Hippocampal formation (tissue), 2 donors: Measurements from ENCODE around the gene BTLA.
"Not testable (repeated sequence)": the region's sequence is repeated elsewhere in the genome, so short reads cannot be mapped to it uniquely, and the experiment has no call there.

Experiments
- DNase-seq, 2 donors: peaks; one replicate each; lab custom pipeline; 2025; lab: John Stamatoyannopoulos, UW

The BTLA gene

DNA sequence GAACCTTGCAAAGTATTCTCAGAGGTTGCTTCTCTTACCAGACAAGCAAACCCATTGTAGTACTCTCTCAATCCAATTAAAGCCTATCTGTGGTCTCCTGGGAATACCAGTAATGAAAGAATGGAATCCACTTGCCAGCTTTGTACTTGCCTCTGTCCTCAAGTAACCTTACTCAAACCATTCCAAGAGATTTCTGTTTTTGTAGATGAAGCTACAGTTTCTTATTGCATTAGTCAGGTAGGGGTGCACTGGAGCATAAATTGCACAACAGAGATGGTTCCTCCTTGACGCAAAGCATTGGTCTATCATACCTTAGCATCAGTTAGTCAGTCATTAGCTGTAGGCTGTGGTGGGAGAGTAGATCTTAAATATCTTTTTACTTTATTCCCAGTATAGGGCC is 52.9 kb downstream of the BTLA start:
- no peak for DNase-seq

DNA sequence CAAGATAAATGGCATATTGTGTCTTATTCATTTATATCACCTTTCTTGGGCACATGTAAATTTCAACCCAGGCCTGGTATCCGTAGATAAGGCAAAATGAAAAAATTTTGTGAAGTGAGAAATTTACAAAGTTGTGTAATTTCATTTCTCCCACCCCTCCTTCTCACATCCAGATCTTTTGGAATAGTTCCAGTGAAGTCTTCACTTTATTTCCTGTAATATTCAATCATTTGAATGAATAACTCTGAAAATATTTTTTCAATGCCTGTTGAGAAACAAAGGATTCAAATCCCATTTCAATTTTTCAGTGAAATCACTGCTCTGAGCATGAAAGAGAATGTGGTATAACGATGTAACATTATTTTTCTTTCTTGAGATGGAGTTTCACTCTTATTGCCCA is 53.4 kb downstream of the BTLA start:
- no peak for DNase-seq

DNA sequence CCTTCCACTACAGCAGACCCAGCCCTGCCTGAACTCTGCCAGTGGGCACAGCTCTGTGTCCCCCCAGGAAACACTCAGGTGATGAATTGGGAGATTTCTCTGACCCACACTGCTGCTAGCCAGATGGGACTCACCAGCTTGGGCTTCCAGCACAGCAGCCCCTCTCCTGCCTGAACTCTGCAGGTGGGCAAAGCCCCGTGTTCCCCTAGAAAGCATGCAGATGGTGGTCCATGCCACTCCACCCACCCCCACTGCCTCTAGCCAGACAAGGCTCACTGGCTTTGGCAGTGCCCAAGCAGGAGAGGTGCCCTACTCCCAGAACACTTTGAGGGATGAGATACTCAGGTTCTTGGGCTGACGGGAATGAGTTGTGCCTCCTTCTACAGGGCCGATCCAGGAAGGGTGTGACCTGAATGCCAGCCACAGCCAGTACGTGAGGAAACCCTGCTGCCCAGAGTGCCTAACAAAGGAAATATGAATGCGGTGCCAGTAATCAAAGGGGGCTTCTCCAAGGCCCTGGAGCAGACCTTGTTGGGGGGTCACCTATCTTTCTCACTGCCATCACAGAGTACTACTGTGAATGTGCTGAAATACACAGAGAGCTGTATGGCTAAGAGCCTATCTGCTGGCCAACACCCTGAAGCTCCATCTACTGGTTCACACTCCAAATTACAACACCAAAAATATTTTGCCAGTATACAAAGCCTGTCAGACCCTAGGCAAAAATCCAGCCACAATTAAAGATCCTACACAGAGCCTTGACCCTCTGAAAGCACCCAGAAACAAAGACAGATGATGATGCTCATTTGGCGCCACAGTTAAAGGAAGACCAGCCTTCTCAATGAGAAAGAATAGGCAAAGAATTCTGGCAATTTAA is 61.9 kb downstream of the BTLA start:
- DNase-seq, result no peak

DNA sequence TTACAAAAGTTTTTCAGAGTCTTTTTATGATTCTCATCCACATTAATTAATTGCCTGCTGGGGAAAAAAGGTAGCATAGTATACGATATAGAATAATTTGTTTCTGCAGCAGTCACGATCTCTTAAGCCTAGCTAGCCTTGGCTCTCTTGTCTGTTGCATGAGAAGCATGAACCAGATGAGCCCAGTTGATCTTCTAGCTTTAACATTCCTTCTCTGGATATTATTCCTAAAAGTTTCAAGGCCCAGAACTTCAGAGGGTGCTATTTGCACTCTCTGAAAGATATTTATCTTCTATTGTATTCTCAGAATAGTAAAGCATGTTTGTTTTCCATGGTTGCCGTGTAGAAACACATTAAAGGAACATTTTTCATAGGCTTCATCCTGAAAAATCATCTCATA is 69.3 kb downstream of the BTLA start:
- DNase-seq, result no peak

DNA sequence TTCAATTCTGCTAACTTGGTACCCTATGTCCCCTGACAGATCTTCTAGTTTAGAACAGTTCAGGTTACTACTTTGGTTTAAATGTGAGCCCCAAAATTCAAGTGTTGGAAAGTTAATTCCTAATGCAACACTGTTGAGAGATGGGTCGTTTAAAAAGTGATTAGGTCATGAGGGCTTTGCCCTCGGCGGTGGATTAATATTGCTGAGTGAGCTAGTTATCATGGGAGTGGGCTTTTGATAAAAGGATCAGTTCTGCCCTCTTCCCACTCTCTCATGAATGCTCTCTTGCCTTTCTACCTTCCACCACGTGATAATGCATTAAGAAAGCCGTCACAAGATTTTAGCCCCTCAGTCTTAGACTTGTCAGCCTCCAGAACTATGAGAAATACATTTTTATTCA is 72.1 kb downstream of the BTLA start:
- no peak for DNase-seq

DNA sequence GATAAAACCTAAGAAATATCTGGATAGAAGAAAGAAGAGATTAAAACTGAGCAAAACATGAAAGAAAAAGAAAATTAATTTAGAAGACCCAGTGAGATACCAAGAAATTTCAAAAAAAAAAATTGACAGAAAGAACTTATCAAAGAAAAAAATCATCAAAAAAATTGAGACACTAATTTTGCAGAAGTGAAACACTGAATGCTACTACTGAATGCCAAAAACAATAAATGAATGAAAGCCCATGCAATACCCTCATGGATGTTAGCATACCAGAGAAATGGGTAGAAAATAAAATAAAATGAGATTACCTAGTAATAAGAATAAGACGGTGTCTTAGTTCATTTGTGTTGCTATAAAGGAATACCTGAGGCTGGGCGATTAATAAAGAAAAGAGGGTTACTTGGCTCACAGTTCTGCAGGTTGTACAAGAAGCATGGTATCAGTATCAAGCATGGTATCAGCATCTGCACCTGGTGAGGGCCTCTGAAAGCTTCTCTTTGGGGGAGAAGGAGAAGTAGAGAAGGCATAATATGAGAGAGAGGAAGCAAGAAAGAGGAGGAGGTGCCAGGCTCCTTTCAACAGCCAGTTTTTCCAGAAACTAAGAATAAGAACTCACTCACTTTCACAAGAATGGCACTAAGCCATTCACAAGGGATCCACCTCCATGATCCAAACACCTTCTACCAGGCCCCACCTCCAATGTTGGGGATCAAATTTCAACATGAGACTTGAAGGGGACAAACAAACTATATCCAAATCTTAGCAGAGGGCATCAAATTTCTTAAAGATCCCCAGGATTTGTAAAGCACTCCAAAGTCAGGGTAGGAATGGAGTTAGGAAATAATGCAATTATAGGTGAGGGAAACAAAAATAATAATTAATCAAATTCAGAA is 73.2 kb downstream of the BTLA start:
- DNase-seq, result no peak

DNA sequence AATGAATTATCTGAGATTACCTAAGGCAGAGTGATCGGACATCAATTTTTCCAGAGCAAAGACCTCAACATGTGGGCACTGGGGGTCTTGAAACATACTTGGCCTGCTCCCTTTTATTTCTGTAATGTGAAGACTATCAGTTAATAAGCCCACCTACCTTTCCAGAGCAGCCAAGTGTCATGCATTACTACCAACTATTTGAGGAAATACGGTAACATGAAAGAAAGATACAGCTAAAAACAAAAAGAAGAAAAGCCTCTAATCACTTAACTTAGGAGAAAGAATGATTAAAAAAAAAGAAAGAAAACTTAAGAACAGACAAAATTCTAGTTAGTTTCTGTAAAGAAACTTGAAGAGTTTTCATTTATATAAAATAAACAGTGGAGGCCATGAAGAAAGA is 73.9 kb downstream of the BTLA start:
- no peak for DNase-seq

DNA sequence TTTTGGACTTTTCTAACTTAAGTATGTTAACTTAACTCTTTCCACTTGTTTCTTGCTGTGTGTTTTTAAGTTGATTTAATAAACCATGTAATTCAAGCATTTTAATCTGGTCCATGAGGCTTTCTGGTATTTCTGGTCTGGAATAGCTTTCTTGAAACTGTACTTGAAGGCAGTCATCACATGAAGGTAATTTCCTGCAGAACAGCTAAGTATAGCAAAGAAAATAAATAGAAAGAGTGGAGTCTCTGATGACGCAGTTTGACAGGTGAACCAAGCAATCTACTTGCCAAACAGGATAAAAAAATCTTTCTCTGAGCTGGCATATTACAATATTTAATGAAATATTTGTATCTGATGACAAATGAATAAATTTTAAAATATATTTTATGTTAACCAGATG is 74.9 kb downstream of the BTLA start:
- DNase-seq, result no peak

DNA sequence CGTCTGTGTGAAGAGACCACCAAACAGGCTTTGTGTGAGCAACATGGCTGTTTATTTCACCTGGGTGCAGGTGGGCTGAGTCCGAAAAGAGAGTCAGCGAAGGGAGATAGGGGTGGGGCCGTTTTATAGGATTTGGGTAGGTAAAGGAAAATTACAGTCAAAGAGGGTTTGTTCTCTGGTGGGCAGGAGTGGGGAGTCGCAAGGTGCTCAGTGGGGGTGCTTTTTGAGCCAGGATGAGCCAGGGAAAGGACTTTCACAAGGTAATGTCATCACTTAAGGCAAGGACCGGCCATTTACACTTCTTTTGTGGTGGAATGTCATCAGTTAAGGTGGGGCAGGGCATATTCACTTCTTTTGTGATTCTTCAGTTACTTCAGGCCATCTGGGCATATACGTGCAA is 76.4 kb downstream of the BTLA start:
- not testable (repeated sequence) for DNase-seq

DNA sequence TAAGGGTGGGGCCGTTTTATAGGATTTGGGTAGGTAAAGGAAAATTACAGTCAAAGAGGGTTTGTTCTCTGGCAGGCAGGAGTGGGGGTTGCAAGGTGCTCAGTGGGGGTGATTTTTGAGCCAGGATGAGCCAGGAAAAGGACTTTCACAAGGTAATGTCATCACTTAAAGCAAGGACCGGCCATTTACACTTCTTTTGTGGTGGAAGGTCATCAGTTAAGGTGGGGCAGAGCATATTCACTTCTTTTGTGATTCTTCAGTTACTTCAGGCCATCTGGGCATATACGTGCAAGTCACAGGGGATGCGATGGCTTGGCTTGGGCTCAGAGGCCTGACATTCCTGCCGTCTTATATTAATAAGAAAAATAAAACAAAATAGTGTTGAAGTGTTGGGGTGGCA is 80.7 kb downstream of the BTLA start:
- not testable (repeated sequence) for DNase-seq

DNA sequence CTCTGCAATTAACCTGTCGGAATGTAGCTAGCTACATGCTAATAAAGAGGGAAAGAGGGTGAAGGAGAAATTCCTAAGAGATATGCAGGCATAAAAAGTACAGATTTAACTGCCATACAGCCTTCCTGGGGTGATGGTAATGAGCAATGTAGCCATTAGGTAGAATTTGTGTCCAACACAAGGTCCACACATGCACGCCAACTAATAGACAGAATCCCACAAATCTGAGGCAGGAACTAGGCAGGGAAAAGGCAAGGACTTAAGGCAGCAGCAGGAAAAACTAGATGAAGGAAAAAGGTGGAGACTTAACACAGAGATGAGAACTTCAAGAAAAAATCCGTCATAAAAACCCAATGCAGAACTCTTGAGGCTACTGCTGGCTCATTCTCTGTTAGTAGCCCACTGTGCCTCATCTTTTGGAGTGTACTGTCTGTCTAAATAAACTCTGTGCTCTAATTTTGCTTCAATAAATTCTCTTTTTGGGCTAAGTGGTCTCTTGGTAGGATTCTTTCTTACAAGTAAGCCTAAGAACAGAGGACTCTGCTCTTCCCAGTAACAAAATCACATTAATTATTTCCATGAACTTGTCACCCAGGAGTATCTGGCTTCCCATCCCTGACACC is 81.5 kb downstream of the BTLA start:
- DNase-seq, result no peak

DNA sequence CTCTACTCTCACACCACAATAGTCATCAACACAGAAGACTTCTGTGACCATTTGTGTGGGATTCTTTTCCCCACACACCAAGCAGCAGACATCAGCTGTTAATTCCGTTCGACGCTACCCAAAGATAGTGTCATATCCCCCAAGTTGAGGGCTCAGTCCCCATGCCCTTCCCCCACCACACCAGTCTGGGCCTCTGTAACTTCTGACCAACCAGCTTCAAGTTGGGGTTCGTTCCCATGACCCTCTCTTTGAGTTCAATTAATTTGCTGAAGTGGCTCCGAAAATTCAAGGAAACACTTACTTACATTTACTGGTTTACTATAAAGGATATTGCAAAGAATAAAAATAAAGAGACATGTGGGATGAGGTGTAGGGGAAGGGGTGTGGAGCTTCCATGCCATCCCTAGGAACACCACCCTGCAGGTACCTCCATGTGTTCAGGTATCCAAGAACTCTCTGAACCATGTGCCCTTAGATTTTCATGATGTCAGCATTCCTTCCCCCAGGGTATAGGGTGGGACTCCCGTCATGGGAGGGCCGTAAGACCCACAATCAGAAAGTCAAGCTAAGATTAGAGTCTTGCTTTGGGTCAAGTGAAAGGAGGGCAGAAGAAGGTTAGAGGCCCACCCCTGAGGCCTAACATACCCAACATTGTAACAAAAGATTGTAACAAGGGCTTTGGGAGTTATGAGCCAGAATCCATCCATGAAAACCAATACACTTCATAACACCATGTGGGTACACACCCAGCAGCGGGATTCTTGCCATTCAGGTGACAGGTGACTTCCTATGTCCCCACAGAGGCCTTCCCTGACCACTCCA is 82.7 kb downstream of the BTLA start:
- DNase-seq, result no peak

DNA sequence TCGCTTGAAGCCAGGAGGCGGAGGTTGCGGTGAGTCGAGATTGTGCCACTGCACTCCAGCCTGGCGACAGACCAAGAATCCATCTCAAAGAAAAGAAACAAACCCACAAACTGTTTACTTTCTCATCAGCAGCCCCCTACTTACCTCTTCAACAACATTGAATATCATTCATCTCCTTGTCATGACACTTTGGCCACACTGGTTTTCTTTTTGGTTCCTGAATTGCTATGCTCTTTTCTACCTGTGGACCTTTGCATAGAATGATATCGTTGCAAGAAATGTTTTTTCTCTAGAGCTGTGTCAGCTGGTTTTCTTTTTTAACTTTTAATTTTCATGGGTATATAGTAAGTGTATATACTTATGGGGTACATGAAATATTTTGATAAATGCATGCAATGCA is 83.9 kb downstream of the BTLA start:
- no peak for DNase-seq
